ENCODE results near the gene PARD3B. TPM values are rescaled to one million over a fixed set of nuclear protein-coding genes. Genes with fewer than 3 reads are reported as not detected.

PARD3B gene
- total RNA-seq, 1 experiment from 2014 or later, result 6.4 TPM

GRCh38 chr2:205170399-205170798 lies 625.1 kb downstream of the PARD3B start:
- H3K56ac ChIP-seq (ENCODE audit: insufficient read length, low read depth, low read length), result no peak overlapping the region
- H2BK15ac ChIP-seq (ENCODE audit: low read depth, low read length), result no peak overlapping the region
- no peaks in the 10 kb centered on the region for H3K23me2 ChIP-seq (ENCODE audit: insufficient read length, low read depth, low read length, poor library complexity, severe bottlenecking)
- no peaks in the 10 kb centered on the region for H3K79me1 ChIP-seq (ENCODE audit: insufficient read depth, low read depth, low read length, poor library complexity, severe bottlenecking)
- no peak overlapping the region for H2AK5ac ChIP-seq (ENCODE audit: insufficient read length, low read length)
- no peaks in the 10 kb centered on the region for H3K9me3 Mint-ChIP-seq
- no peak overlapping the region for H3T11ph ChIP-seq (ENCODE audit: low read length)
- H2BK5ac ChIP-seq (ENCODE audit: insufficient read length, low read length), result no peak overlapping the region
- no peak overlapping the region for H3K4me2 ChIP-seq (ENCODE audit: insufficient read depth, insufficient read length, low read length)
- no peak overlapping the region for H3K9ac ChIP-seq (ENCODE audit: extremely low read depth, insufficient read length, low read length)
- H3K18ac ChIP-seq (ENCODE audit: insufficient read length, low read depth, low read length), result no peak overlapping the region
- H3K27me3 Mint-ChIP-seq (ENCODE audit: low read depth), result no peaks in the 10 kb centered on the region
- TF ChIP-seq CTCF (conservative IDR thresholded peaks at IDR 0.05), result no peak
- no peak overlapping the region for H2BK120ac ChIP-seq (ENCODE audit: low read depth, low read length, poor library complexity, severe bottlenecking)
- H4K20me1 ChIP-seq (ENCODE audit: control insufficient read depth, insufficient read depth, insufficient read length), result no peaks in the 10 kb centered on the region
- no peaks in the 10 kb centered on the region for H3K9me3 ChIP-seq (ENCODE audit: control insufficient read depth, low read depth, low read length)
- no peak overlapping the region for H2BK12ac ChIP-seq (ENCODE audit: insufficient read length, low read depth, low read length)
- H3K27me3 ChIP-seq (ENCODE audit: insufficient read depth, low read length), result no peaks in the 10 kb centered on the region
- no peak overlapping the region for H3K14ac ChIP-seq (ENCODE audit: insufficient read depth, low read length)
- WGBS (ENCODE audit: extremely low coverage, insufficient read length, low lambda C conversion rate), result no CpG with 5 or more reads among the region's 12 CpGs
- no peak overlapping the region for H3K4ac ChIP-seq (ENCODE audit: low read depth, low read length)
- peak; percentile 28 for DNase-seq
- no peak overlapping the region for H3K27ac Mint-ChIP-seq
- H2BK20ac ChIP-seq (ENCODE audit: low read depth, low read length, poor library complexity, severe bottlenecking), result no peak overlapping the region
- no peak overlapping the region for H3K23ac ChIP-seq (ENCODE audit: insufficient read length, low read depth, low read length)
- H3K27ac ChIP-seq (ENCODE audit: insufficient read length, low read depth, low read length), result no peak overlapping the region
- H3K4me3 Mint-ChIP-seq, result no peak overlapping the region
- H3K36me3 Mint-ChIP-seq (ENCODE audit: insufficient read depth in 1 of 3, low read depth in 3 of 3), result 0 out of 7 replicates have a peak, but pooled peaks cover 0 to 6% (median 0%) of the 10 kb centered on the region in 3 experiments
- no peaks in the 10 kb centered on the region for H3K79me2 ChIP-seq (ENCODE audit: insufficient read depth, low read length)
- no peaks in the 10 kb centered on the region for H3K4me1 ChIP-seq (ENCODE audit: insufficient read depth, low read length)
- H4K8ac ChIP-seq (replicated peaks; ENCODE audit: insufficient read length, low read depth, low read length), result no peak overlapping the region
- H4K91ac ChIP-seq (ENCODE audit: insufficient read length, low read depth, low read length), result no peak overlapping the region
- H4K5ac ChIP-seq (ENCODE audit: insufficient read length, low read depth, low read length), result no peak overlapping the region
- H2AFZ ChIP-seq (ENCODE audit: low read length), result no peak overlapping the region
- H3K4me1 Mint-ChIP-seq, result no peaks in the 10 kb centered on the region

Measured in H9 (cell line).